Endothelial cell of umbilical vein (primary cell): ENCODE results near the gene AFG1L. TPM values are rescaled to one million over a fixed set of nuclear protein-coding genes. Genes with fewer than 3 reads are reported as not detected.

Experiments used
- BruUV-seq: library from RNA; stranded (reverse); fragments of 400-500 nt; replicated peaks from 2 replicates; lab custom pipeline; 2021; lab: Mats Ljungman, UMichigan
- CTCF ChIA-PET: fragments of 300-600, 350-600 bp; sonication (Branson Sonifier 250); formaldehyde crosslinking; loops from one replicate; lab custom pipeline; 2021; ENCODE audit warnings: antibody characterized with exemption, inconsistent platforms; lab: Charles Lee
- POLR2A ChIA-PET: fragments of 300-600, 350-600 bp; sonication (Branson Sonifier 250); formaldehyde crosslinking; loops from one replicate; lab custom pipeline; 2021; ENCODE audit warnings: antibody characterized with exemption, inconsistent platforms; lab: Charles Lee
- DNase-seq: peaks from one replicate; pipeline ENCODE4 v3.0.0-alpha.2; 2011; ENCODE audit warnings: low read depth, low spot score
- FAIRE-seq: peaks from 2 replicates; lab custom pipeline; 2011; peaks lifted over from hg19 to GRCh38; lab: Jason Lieb, UNC
- H2AFZ ChIP-seq: 2 replicates; pipeline ENCODE4 v1.6.0; 2012; ENCODE audit warnings: low read depth, low read length, control low read depth, inconsistent platforms
- H3K27ac ChIP-seq: 2 replicates; pipeline ENCODE4 v1.5.1; 2011; ENCODE audit warnings: low read depth, mild to moderate bottlenecking, control low read depth, low read length, moderate library complexity; ENCODE audit not compliant: insufficient read depth
- H3K27me3 ChIP-seq, 2 experiments: 2 replicates each; pipeline versions ENCODE4 v1.6.0 to v1.6.1; 2011; ENCODE audit warnings: low read length in 2 of 2, mixed read lengths in 1 of 2; ENCODE audit not compliant: control insufficient read depth in 2 of 2, insufficient read depth in 2 of 2
- H3K36me3 ChIP-seq, 2 experiments: 2 replicates in 1 of 2; 3 replicates in 1 of 2; pipeline ENCODE4 v1.5.1; 2011; ENCODE audit warnings: low read length in 2 of 2, mild to moderate bottlenecking in 1 of 2, moderate library complexity in 1 of 2; ENCODE audit not compliant: control insufficient read depth in 2 of 2, insufficient read depth in 2 of 2; ENCODE audit errors: extremely low read depth in 1 of 2
- H3K4me1 ChIP-seq: 3 replicates; pipeline ENCODE4 v1.5.1; 2011; ENCODE audit warnings: mild to moderate bottlenecking, low read length; ENCODE audit not compliant: control insufficient read depth, insufficient read depth; ENCODE audit errors: extremely low read depth
- H3K4me2 ChIP-seq: 2 replicates; pipeline ENCODE4 v1.6.1; 2011; ENCODE audit warnings: low read length, control low read depth, mixed read lengths; ENCODE audit not compliant: insufficient read depth
- H3K4me3 ChIP-seq, 3 experiments: fragments of 200-600 bp in 1 of 3; sonication (generic), shearing (Covaris generic) in 1 of 3; replicated peaks in 1 of 3; 2 replicates each; pipeline ENCODE4 v1.5.1; 2011 to 2016; ENCODE audit warnings: control low read depth in 3 of 3, low read length in 3 of 3, mild to moderate bottlenecking in 2 of 3, inconsistent platforms in 1 of 3, low read depth in 1 of 3, moderate library complexity in 1 of 3; ENCODE audit not compliant: insufficient read depth in 1 of 3
- H3K79me2 ChIP-seq: 2 replicates; pipeline ENCODE4 v1.6.0; 2012; ENCODE audit warnings: low read length, inconsistent platforms; ENCODE audit not compliant: control insufficient read depth, insufficient read depth
- H3K9ac ChIP-seq: replicated peaks from 2 replicates; pipeline ENCODE3; 2011; ENCODE audit warnings: low read length, control low read depth; ENCODE audit not compliant: insufficient read depth; ENCODE audit errors: extremely low read depth
- H3K9me1 ChIP-seq: replicated peaks from 3 replicates; pipeline ENCODE4 v1.6.0; 2011; ENCODE audit warnings: mild to moderate bottlenecking, low read length; ENCODE audit not compliant: control insufficient read depth, insufficient read depth; ENCODE audit errors: extremely low read depth
- H3K9me3 ChIP-seq: replicated peaks from 2 replicates; pipeline ENCODE4 v1.5.1; 2012; ENCODE audit warnings: low read length, inconsistent platforms; ENCODE audit not compliant: control insufficient read depth, insufficient read depth
- H4K20me1 ChIP-seq: replicated peaks from 2 replicates; pipeline ENCODE3; 2011; ENCODE audit warnings: mild to moderate bottlenecking, low read length; ENCODE audit not compliant: control insufficient read depth, insufficient read depth; ENCODE audit errors: extremely low read depth
- CTCF ChIP-seq, 2 donors: IDR thresholded peaks; 1 replicate in 1 of 2; 2 replicates in 1 of 2; pipeline ENCODE4 v1.5.1; 2011; ENCODE audit warnings: low read length in 2 of 2, mild to moderate bottlenecking in 2 of 2, moderate library complexity in 2 of 2, control low read depth in 1 of 2, inconsistent platforms in 1 of 2, low read depth in 1 of 2; ENCODE audit not compliant: insufficient read depth in 1 of 2; ENCODE audit errors: extremely low read depth in 1 of 2
- EZH2 ChIP-seq: IDR thresholded peaks from 2 replicates; pipeline ENCODE4 v1.6.1; 2012; ENCODE audit warnings: borderline replicate concordance, low read depth, mild to moderate bottlenecking, moderate library complexity, low read length, inconsistent platforms; ENCODE audit not compliant: severe bottlenecking
- FOS ChIP-seq: IDR thresholded peaks from 2 replicates; pipeline ENCODE4 v1.6.1; 2011; ENCODE audit warnings: mild to moderate bottlenecking, low read length, moderate library complexity, borderline replicate concordance; ENCODE audit not compliant: insufficient read depth
- GATA2 ChIP-seq: IDR thresholded peaks from 2 replicates; pipeline ENCODE4 v1.7.0; 2011; ENCODE audit warnings: low read depth, mild to moderate bottlenecking, moderate library complexity, mixed read lengths, low read length; ENCODE audit not compliant: insufficient read length, insufficient read depth
- JUN ChIP-seq: IDR thresholded peaks from 2 replicates; pipeline ENCODE4 v1.6.1; 2011; ENCODE audit warnings: borderline replicate concordance, low read depth; ENCODE audit not compliant: insufficient read length, insufficient read depth
- MAX ChIP-seq: IDR thresholded peaks from 2 replicates; pipeline ENCODE4 v1.6.1; 2011; ENCODE audit not compliant: insufficient read depth, insufficient read length
- MYC ChIP-seq: IDR thresholded peaks from one replicate; pipeline ENCODE4 v1.6.1; 2011; ENCODE audit warnings: mild to moderate bottlenecking, low read depth, low read length
- POLR2A ChIP-seq: IDR thresholded peaks from 2 replicates; pipeline ENCODE4 v1.6.1; 2012; ENCODE audit warnings: low read depth, mild to moderate bottlenecking, control low read depth, low read length
- POLR2AphosphoS5 ChIP-seq: IDR thresholded peaks from 2 replicates; pipeline ENCODE4 v1.6.1; 2012; ENCODE audit warnings: low read depth, mild to moderate bottlenecking, control low read depth, low read length, moderate library complexity; ENCODE audit not compliant: insufficient read depth
- dilution Hi-C: fragments of 300-500 bp; cut with MboI; formaldehyde crosslinking; loops from one replicate; pipeline ENCODE4 v1.15.0; 2019; ENCODE audit warnings: low sequenced_read_pairs; ENCODE audit not compliant: extremely low pct_ligation_motif_present
- intact Hi-C: fragments of 100-400 bp; cut with micrococcal nuclease; formaldehyde crosslinking; loops from one replicate; pipeline ENCODE4 v1.10.0; 2022
- polyA plus RNA-seq, 4 experiments: library from polyadenylated mRNA; depleted of rRNA in 3 of 4; stranded (reverse) in 3 of 4; unstranded in 1 of 4; fragments of >200 nt; gene quantifications; 2 replicates each; pipeline versions ENCODE4 v1.2.1 to v1.2.3, GENCODE V29; 2011 to 2012; ENCODE audit warnings: missing spikeins in 1 of 4
- total RNA-seq: library from RNA; stranded (reverse); gene quantifications from 2 replicates; pipeline ENCODE4 v1.2.3, GENCODE V29; 2021

The AFG1L gene
- total and polyA plus RNA-seq, 2 donors (not counting 3 experiments of a cell fraction or from before 2014, with no cell fraction given): 1.0 to 6.2 TPM

GRCh38 chr6:108473197-108473596, 178.3 kb downstream of the AFG1L start:
- Histone ChIP-seq H3K9me1 (no peaks in the 10 kb centered on the region), H3K79me2 (no peaks in the 10 kb centered on the region), H2AFZ (no peak overlapping the region), H3K4me1 (peaks cover 6% of the 10 kb centered on the region), H3K4me3 (no peak overlapping the region), H3K27me3 (no peaks in the 10 kb centered on the region), H4K20me1 (no peaks in the 10 kb centered on the region), H3K9ac (no peak overlapping the region), H3K36me3 (no peaks in the 10 kb centered on the region), H3K4me2 (no peak overlapping the region), H3K27ac (no peak overlapping the region), H3K9me3 (no peaks in the 10 kb centered on the region)
- dilution Hi-C loops: no loop called here
- DNase-seq: no peak
- FAIRE-seq: no peak
- BruUV-seq: no TSS peak
- ChIA-PET POLR2A (no interaction called here), CTCF (interaction anchor here (0.7 to 1.3 kb wide), 2 partner anchors 12 to 19 kb away, joined by 3 to 7 read pairs; no protein-coding TSS in a partner anchor)
- TF ChIP-seq MYC (no peak), GATA2 (no peak), EZH2 (no peak), FOS (no peak), POLR2AphosphoS5 (no peak), POLR2A (no peak), CTCF (IDR thresholded peaks at IDR 0.05; ENCODE audit: extremely low read depth in 1 of 2, insufficient read depth in 1 of 2, low read depth in 1 of 2, low read length in 2 of 2) (no peak), JUN (no peak), MAX (no peak)
- intact Hi-C loops: no loop called here
